Measurements from ENCODE around the gene UPP2. TPM values are rescaled to one million over a fixed set of nuclear protein-coding genes. Genes with fewer than 3 reads are reported as not detected.
A peak's percentile ranks its signal among the peaks of the same experiment; 100 is the strongest.

The UPP2 gene
- polyA plus RNA-seq, 4 donors, result 3.7 to 13.5 (median 8.5) TPM

- DNase-seq (ENCODE audit: low read depth in 4 of 4, low spot score in 3 of 4), result no peak
These were observed 1.8 kb downstream of the UPP2 start for GRCh38 chr2:158103411-158104012.

DNA sequence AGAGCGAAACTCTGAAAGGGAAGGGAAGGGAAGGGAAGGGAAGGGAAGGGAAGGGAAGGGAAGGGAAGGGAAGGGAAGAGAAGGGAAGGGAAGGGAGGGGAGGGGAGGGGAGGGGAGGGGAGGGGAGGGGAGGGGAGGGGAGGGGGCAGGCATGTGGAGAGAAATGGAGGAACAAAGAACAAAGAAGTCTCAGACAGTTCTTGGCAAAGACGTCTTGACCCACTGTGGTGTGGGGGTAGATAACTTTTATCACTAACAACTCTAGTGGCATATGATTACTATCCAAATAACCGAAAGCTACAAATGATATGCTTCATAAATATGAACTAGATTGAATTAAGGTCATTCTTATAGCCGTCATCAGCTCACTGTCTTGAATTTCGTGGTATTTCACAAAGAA lies 3.2 kb downstream of the UPP2 start:
- no peak for DNase-seq (ENCODE audit: low read depth in 4 of 4, low spot score in 3 of 4)

GRCh38 chr2:158112992-158113391 lies 11.3 kb downstream of the UPP2 start:
- no peak for DNase-seq (ENCODE audit: low read depth in 4 of 4, low spot score in 3 of 4)

- DNase-seq (ENCODE audit: low read depth in 4 of 4, low spot score in 3 of 4), result no peak
These were observed 12.1 kb downstream of the UPP2 start for GRCh38 chr2:158113741-158114295.

GRCh38 chr2:158114516-158114915 lies 12.8 kb downstream of the UPP2 start:
- DNase-seq (ENCODE audit: low read depth in 4 of 4, low spot score in 3 of 4), result no peak

DNA sequence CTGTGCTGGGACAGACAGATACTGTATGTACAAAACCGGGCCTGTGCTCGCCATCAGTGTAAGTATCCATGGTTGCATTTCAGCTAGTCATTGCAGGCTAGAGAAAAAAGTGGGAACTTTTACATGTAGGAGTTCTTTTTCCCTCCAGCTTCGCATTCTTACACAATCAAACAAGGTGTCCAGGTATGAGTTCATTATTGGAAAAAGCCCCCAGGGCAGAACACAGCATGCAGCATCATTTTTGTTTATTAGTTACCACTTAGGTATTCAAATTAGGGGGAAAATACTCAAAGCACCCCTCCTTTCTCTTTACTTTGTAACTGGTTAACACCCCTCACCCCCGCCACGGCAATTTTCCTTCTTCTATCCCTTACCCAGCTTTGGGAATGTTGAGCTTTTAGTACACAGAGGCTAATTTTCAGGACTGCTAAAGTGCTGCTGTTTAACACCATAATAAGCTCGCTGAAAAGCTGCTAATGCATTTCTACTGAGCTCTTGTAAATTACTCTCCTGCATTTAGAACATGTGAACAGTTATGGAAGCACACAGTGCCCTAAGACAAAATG lies 13.6 kb downstream of the UPP2 start:
- no peak for DNase-seq (ENCODE audit: low read depth in 4 of 4, low spot score in 3 of 4)

- no peak for DNase-seq (ENCODE audit: low read depth in 4 of 4, low spot score in 3 of 4)
These were observed 15.3 kb downstream of the UPP2 start for GRCh38 chr2:158116936-158117335.

GRCh38 chr2:158120102-158120501 lies 18.4 kb downstream of the UPP2 start:
- DNase-seq (ENCODE audit: low read depth in 4 of 4, low spot score in 3 of 4), result no peak

DNA sequence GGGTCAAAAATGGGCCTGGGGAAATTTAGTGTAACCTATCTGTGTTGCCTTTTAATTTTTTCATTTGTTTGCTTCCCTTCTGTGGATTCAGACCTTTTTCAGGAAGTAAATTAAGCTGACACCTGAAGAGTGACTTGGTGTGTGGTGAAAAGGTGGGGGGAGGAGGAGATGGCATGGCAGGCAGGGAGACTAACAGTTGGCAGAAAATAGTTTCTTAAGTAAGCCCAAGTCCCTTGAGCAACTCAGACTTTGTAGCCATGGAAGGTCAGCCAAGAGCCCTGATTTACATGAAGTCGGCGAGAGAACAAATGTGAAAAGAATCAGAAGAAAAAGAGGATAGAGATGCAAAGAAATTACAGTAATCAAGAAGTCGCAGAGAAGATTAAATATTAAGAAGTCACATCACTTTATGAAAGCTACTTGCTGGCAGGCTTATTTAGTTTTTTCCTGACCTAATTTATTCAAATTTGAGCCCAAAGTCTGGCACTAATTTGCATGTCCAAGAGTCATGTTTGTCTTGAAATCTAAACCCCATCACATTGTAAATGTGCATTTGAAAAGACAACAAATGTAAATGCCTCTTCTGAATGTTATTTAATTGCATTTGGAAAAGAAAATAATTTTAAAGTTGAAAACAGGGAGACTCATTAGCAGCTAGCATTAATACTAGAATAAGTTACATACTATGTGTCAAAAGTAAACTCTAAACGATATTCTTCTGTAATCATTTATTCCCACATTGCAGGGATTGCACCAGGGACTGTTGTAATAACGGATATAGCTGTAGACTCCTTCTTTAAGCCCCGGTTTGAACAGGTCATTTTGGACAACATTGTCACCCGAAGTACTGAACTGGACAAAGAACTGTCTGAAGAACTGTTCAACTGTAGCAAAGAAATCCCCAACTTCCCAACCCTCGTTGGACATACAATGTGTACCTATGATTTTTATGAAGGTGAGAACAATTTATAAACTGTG lies 19.3 kb downstream of the UPP2 start:
- DNase-seq (ENCODE audit: low read depth in 4 of 4, low spot score in 3 of 4), result no peak

DNA sequence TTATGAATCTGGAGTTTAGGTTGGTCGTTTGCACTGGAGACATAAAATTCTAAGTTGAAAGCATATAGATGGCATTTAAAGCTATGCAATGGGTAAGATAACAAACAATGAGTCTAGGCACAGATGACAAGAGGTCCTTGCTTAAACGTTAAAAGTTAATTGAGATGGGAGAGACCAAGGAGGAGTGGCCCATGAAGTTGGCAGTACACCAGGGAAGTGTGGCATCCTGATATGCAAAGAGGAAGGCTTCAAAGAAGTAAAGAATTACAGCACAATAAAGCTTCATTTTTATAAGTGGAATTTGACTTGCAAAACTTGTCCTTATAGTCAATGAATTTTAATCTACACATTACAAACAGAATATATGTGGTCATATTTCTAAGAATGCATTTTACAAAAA lies 23.2 kb downstream of the UPP2 start:
- DNase-seq (ENCODE audit: low read depth in 4 of 4, low spot score in 3 of 4), result no peak

DNA sequence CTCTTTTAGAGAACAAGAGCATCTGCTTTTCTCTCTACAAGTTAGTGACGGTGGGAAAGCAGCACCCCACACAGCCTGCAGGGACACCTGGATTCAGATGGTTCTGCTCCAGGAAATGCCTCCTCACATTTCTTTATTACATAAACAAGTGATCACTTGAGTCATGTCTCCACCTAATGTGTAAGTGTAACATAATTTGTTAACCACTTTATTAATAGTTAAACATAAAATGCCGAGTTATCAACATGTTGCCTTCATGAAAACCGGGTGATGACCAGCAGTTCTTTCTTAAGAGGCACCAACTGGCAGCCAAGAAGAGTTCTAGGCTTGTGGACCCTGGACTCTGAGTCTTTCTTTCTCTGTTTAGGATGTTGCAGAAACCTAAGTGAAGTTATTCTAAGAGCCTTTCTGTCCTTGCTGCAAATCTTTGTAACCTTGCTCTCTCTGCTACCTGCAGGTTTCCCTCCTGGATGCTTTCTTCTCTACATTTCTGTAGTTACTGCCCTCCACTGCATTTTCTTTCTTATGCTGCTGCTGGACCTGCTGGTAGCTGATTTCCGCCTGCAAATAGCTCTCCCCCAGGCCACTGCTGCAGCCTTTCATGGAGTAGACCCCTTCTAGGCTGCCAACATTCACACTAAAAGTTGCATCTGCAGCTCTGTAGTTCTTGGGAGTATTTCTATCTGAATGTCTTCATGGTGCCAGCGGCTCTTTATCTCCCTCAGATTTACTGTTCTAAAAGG lies 24.3 kb downstream of the UPP2 start:
- no peak for DNase-seq (ENCODE audit: low read depth in 4 of 4, low spot score in 3 of 4)

GRCh38 chr2:158127380-158127804 lies 25.7 kb downstream of the UPP2 start:
- DNase-seq (ENCODE audit: low read depth in 4 of 4, low spot score in 3 of 4), result no peak

DNA sequence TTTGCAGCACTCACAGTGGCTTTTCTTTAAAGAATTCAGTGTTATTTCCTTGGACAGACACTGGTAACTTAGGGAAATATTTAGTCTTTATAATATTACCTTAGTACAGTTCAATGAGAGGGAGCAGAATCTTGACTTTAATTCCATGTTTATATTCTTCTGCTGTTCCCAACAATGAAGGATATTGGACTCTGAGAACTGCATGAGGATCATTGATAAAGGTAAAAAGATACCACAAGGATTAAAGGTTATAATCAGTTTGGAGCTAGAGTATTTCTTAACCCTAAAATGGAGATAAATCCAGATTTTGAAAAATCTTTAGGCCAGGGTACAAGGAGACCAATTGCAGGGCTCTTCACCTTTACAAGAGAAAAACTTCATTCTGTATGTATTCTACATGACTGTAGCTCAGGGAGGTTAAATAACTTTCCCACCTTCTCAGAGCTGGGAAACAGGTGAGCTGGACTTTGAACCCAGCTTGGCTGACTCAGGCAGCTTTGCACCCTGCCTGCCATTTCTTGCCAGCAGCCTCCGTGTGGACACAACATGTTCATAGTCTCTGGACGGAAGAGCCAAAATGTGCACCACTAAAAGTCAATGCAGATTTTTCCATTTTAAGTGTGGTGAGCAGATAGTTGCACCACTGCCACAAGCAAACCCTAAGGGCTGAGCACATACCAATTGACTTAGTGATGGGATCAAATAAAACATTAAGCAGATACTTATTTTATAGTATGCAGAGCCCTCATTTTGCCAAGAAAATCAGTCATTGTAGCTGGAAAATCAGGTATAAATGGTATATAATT lies 26.7 kb downstream of the UPP2 start:
- no peak for DNase-seq (ENCODE audit: low read depth in 4 of 4, low spot score in 3 of 4)

DNA sequence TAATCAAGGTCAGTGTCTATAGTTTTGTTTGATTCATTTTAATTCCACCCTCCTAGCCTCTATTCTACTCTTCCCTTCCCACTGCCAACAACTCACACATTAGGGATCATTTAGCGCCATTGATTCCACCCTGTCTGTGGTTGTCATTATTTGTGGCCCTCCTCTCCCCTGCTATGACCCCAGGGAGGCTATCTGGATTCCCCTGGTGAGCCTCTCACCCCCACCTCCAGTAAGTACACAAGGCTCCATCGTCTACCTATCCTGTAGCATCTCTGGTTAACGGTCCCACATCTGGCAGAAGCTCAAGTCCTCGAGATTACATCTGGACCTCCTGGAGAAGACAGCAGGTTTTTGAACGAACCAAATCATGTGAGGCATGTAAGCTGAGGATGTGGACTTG lies 27.4 kb downstream of the UPP2 start:
- DNase-seq (ENCODE audit: low read depth in 4 of 4, low spot score in 3 of 4), result no peak

DNA sequence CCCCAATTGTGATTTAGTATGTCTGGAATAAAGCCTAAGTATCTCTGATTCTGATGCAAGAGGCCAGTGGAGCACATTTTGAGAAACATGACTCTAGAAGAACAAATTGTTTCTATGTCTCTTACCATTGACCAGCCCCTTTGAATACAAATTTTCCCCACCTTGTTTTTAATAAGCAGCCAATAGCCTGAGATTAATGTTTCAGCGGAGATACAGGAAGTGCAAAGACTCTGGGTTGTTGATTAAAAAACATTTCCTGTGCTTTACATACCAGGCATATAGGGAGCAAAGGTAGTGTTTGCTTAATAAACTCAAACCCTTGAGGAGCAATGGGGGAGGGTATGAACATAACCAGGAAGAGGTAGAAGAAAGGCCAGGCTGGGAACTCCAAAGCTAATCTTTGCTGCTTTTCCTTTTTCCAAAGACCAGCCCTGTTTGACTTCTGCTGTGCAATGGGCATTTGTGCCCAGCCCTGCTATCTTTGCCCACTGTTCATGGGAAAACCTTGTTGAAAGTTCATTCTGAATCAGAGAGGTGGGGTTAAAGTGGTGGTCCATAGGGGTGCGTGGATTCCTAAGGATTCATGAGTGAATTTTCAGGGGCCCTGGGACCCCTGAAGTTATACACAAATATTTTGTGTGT lies 29.3 kb downstream of the UPP2 start:
- DNase-seq (ENCODE audit: low read depth in 4 of 4, low spot score in 3 of 4), result no peak

DNA sequence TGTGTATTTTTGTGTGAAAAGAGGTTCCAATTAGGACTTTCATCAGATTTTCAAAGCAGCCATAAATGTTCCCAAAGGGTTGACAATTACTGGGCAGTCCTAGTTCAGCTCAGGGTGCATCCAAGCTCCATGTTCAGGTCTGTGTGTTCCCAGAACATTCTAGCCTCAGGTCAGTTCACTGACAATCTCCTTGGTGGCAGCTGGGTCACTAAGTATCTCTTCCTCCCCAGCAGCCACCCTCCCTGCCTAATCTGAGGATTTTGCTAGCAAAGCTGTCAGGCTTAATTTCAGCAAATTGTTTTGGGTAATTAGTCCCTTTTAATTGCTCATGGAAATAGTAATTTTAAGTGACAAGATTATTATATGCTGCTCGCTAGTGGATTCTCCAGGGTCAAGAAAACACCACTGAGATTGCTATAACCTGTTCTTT lies 29.8 kb downstream of the UPP2 start:
- no peak for DNase-seq (ENCODE audit: low read depth in 4 of 4, low spot score in 3 of 4)

- DNase-seq (ENCODE audit: low read depth in 4 of 4, low spot score in 3 of 4), result peak in 3 of 4 donors; percentile 44 to 62 (median 55)
These were observed 30.4 kb downstream of the UPP2 start for GRCh38 chr2:158131919-158132566.

- no peak for DNase-seq (ENCODE audit: low read depth in 4 of 4, low spot score in 3 of 4)
These were observed 32.4 kb downstream of the UPP2 start for GRCh38 chr2:158134055-158134454.

GRCh38 chr2:158134655-158135054 lies 33.0 kb downstream of the UPP2 start:
- no peak for DNase-seq (ENCODE audit: low read depth in 4 of 4, low spot score in 3 of 4)

Measured in right renal pelvis (tissue), 4 donors.